HG03442 (cell line): Measurements from ENCODE around the gene OLFM2.
"Not testable (repeated sequence)": the region's sequence is repeated elsewhere in the genome, so short reads cannot be mapped to it uniquely, and the experiment has no call there.

Experiments used
- ATAC-seq: cut with Tn5 transposase; IDR thresholded peaks from one replicate; pipeline ENCODE4 v1.9.1; 2021; ENCODE audit warnings: mild to moderate bottlenecking, moderate library complexity; ENCODE audit not compliant: unreplicated experiment

Gene OLFM2

GRCh38 chr19:9865732-9866501 is 70.4 kb downstream of the OLFM2 start:
- ATAC-seq = no peak

GRCh38 chr19:9863759-9864158 is 72.6 kb downstream of the OLFM2 start:
- no peak for ATAC-seq

DNA sequence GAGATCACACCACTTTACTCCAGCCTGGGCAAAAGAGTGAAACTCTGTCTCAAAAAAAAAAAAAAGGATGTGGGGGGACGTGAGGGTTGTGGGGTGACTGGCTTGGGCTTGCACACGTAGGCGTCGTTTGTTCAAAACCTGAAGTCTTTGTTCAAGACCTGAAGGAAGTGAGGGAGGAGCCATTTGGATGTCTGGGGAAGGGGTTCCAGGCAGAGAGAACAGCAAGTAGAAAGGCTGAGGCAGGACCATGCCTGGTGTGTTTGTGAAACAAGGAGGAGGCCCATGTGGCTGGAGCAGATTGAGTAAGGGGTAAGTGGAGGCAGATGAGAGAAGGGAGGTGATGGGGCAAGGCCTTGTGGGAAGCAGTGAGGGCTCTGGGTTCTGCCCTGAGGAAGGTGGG is 73.4 kb downstream of the OLFM2 start:
- no peak for ATAC-seq

DNA sequence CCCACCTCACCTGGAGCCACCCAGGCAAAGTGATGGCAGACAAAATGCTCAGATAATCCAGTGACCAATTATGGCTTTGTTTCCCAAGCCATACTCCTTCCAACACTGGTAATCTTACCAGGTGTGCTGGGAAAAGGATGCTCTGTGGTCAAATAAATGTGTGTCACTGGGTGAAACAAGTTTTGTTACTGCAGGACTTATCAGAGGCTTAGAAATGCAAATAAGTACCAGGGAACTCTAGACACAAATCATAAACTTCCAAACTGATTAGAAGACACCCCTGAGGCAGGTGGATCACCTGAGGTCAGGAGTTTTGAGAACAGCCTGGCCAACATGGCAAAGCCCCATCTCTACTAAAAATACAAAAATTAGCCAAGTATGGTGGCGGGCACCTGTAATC is 74.8 kb downstream of the OLFM2 start:
- ATAC-seq = no peak

- ATAC-seq = no peak
These were observed 75.9 kb downstream of the OLFM2 start for GRCh38 chr19:9860407-9860806.

GRCh38 chr19:9858766-9859165 is 77.5 kb downstream of the OLFM2 start:
- no peak for ATAC-seq

GRCh38 chr19:9857920-9858746 is 78.2 kb downstream of the OLFM2 start:
- no peak for ATAC-seq

GRCh38 chr19:9857076-9857721 is 79.1 kb downstream of the OLFM2 start:
- ATAC-seq = no peak

DNA sequence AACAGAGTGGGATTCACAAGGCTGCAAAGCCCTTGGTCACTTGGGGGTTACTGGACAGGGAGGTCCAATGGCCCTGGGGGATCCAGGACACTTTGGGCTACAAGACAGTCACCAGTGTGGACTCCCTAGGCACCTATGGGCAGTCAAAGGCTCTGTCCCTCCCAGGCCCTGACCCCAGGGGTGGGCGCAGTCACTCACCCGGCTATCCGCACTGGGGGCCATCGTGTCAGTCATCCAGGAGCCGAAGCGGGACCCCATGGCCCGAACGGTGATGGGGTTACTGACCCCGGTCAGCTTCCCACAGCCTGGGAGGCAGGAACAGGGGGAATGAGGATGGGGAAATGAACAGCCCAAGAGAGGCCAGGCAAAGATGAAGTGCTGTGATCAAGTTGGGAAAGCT is 79.7 kb downstream of the OLFM2 start:
- no peak for ATAC-seq

- ATAC-seq = no peak
These were observed 82.0 kb downstream of the OLFM2 start for GRCh38 chr19:9854282-9854846.

- ATAC-seq = no peak
These were observed 85.9 kb downstream of the OLFM2 start for GRCh38 chr19:9850235-9850959.

GRCh38 chr19:9849791-9850190 is 86.5 kb downstream of the OLFM2 start:
- no peak for ATAC-seq

DNA sequence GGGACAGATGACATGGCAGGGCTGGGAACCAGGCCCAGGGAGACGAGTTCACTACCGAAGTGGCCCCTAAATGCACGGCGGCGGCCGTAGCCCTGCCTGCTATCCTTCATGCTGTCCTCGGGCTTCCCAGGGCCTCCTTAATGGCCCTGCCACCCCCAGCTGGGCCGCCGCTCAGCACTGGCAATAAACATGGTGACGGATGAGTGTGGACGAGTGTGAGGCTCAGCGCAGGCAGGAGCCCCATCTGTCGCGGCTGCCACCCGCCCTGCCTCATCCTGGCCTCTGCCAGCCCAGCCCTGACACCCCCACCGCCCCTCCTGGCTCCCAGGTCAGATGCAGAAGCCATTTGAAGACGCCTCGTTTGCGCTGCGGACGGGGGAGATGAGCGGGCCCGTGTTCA is 87.6 kb downstream of the OLFM2 start:
- no peak for ATAC-seq

- ATAC-seq = no peak
These were observed 88.3 kb downstream of the OLFM2 start for GRCh38 chr19:9848060-9848459.

DNA sequence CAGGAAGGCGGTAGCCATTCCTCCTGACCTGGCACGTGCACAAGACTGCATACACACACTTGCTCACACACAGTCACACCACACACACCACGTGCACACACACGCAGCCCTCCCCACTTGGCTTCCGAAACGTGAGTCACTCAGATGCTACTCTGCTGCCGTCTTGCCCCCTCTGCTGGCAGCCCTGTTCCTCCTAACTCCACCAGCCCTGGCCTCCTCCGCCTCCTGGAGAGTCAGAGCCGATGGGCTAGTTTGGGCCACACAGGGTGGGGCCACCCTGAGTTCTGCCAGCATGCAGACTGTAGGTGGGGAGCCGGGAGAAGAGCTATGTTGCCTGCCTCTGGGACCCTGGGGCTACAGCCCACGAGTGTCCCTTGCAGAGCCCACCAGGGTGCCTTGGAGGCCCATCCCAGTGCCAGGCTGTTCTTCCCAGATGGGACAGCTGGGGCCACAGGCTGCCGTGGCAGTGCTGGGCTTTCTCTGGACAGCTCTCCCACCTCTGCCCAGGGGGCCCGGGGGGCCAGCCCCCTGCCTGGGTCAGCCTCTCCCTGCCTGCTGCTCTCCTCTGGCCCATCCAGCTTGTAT is 89.1 kb downstream of the OLFM2 start:
- no peak for ATAC-seq

GRCh38 chr19:9843626-9844273 is 92.6 kb downstream of the OLFM2 start:
- ATAC-seq = not testable (repeated sequence)

GRCh38 chr19:9842834-9843625 is 93.3 kb downstream of the OLFM2 start:
- ATAC-seq = no peak

DNA sequence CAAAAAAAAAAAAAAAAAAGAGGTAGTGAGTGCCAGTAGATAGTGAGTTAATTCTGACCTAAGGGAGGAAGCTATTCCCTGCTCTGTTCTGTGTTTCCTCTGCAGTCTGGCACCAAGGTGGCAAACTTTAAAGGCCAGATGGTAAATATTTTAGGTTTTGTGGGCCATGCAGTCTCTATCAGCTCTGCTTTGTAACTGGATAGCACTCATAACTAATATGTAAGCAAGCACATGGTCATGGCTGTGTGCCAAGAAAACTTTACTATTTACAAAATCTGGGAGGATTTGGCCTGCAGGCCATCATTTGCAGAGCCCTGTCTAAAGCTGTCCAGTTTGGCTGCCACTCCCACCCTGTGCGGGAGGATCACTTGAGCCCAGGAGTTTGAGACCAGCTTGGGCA is 96.9 kb downstream of the OLFM2 start:
- no peak for ATAC-seq

DNA sequence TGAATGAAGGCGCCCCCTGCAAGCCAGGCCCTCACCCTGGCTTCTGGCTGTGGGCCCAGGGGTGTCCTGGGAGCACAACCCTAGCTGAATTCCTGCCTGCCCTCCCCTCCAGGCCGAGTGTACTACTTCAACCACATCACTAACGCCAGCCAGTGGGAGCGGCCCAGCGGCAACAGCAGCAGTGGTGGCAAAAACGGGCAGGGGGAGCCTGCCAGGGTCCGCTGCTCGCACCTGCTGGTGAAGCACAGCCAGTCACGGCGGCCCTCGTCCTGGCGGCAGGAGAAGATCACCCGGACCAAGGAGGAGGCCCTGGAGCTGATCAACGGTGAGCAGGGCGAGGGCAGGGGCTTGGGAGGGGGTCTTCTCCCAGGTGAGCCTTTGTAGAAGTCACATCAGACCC is 98.0 kb downstream of the OLFM2 start:
- no peak for ATAC-seq
